GM19239 (cell line): Measurements from ENCODE around the gene SOX18.
"Not testable (repeated sequence)": the region's sequence is repeated elsewhere in the genome, so short reads cannot be mapped to it uniquely, and the experiment has no call there.

ENCODE experiments used
- DNase-seq: peaks from one replicate; pipeline ENCODE4 v3.0.0; 2011; ENCODE audit warnings: low spot score; ENCODE audit not compliant: insufficient read length
- FAIRE-seq: peaks from 2 replicates; lab custom pipeline; 2011; peaks lifted over from hg19 to GRCh38; lab: Jason Lieb, UNC

SOX18 gene

DNA sequence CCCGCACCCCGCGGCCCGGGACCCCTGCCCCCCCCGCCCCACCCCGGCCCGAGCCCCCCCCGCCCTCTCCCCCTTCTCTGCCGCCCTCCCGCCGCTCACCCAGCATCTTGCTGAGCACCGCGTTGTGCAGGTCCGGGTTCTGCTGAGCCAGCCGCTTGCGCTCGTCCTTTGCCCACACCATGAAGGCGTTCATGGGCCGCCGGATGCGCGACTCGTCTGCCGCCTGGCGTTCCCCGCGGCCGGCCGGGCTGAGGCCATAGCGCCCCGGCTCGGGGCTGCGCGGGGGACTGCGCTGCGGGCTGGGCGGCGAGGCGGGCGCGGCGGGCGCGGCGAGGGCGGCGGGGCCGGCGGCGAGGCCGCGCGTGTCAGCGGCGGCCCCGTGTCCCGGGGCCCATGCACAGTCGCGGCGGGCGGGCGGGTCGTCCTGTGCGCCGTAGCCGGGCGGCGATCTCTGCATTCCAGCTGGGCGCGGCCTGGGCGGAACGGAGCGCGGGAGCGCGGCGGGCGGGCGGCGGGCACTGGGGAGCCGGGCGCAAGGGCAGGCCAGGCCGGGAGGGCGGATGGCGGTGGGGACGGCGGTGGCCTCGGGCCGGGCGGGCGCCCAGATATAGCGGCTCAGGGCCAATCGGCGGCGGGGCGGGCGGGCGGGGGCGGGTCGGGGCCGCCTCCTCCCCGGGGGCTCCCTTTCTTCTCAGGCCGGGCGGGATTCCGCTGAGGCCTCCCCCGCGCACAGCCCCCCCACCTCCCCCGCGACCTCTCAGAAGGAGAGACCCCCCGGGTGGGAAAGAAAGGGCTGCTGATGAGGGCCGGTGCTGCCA is at the start of gene SOX18:
Gene SOX18, minus strand, starts transcription at position 580 of the 818 bp plus-strand sequence. Its CDS starts 123 bp downstream, at position 457.
- FAIRE-seq (no peak), DNase-seq (no peak)

DNA sequence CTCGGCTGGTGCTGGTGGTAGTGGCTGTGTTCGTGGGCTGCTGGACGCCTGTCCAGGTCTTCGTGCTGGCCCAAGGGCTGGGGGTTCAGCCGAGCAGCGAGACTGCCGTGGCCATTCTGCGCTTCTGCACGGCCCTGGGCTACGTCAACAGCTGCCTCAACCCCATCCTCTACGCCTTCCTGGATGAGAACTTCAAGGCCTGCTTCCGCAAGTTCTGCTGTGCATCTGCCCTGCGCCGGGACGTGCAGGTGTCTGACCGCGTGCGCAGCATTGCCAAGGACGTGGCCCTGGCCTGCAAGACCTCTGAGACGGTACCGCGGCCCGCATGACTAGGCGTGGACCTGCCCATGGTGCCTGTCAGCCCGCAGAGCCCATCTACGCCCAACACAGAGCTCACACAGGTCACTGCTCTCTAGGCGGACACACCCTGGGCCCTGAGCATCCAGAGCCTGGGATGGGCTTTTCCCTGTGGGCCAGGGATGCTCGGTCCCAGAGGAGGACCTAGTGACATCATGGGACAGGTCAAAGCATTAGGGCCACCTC is 49.1 kb upstream of the SOX18 start:
- FAIRE-seq (no peak), DNase-seq (no peak)

DNA sequence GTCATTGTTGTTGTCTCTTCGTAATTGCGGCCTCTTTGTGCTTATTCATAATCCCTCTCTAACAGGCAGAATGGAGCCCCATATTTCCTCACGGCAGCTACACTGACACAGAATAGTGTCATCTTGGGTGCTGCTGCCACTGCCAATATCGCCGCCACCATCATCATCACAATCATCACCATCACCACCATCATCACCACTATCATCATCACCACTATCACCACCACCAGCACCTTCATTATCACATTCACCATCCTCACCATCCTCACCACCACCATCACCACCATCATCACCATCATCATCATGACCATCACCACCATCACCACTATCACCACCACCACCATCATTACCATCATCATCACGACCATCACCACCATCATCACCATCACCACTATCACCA is 47.1 kb upstream of the SOX18 start:
- FAIRE-seq = no peak

DNA sequence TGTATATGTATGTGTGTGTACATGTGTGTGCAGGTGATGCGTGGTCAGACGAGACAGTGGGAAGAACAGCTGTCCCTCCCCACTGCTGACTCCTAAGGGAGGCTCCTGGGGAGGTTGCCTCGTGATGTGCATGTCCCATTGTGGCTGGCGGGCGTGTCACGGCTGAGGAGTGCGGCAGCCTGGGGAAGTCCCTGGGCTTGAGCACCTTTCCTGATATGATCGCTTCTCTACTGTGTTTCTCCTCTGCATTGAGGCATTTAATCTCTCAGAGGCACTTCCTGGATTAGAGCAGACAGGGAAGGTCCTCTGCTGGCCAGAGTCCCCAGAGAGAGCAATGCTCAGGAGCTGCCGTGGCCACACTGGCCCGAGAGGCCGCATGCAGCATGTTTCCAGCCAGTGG is 46.5 kb upstream of the SOX18 start:
- DNase-seq (no peak), FAIRE-seq (no peak)

More for the DNA sequence above, 47.1 kb upstream of the SOX18 start:
- DNase-seq = no peak

DNA sequence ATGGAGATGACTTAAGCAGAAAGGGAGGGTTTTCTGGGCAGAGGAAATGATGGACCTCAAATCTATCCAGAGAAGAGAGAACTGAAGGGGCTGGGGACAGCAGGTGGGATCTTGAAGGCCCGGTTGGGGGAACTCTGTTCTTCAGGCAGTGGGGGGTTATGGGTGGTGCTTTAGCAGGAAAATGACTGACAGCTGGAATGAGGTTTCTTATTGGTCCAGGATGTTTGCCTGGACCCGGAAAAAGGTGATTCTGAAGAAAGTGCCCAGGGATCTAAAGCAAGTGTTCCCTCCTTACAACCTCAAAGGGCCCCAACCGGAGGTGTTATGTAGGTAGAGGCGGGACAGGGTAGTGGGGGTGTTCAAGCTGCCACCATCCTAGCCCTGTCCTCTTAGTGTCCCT is 46.0 kb upstream of the SOX18 start:
- no peak for DNase-seq
- FAIRE-seq = no peak

DNA sequence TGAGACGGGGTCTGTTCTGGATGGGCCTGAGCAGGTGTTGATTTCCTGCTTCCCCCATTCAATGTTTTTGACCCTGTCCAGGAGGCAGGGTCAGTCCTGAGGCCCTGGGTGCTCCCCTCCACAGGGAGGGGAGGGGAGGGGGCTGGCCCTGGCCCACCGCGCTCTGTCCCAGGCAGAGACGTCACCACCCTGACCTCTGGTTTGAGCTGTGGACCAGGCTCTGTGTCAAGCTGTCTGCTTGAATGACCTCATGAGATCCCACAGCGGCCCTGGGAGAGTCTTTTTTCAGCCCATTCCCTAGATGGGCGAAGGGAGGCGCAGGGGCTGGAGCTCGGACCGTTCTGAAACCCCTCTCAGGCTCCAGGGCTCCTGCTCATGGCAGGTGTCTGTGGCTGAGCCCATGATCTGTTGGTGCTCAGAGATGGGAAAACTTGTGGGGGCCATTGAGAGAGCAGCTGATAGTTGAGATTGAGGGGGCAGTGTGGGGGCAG is 43.6 kb upstream of the SOX18 start:
- DNase-seq (no peak), FAIRE-seq (no peak)

DNA sequence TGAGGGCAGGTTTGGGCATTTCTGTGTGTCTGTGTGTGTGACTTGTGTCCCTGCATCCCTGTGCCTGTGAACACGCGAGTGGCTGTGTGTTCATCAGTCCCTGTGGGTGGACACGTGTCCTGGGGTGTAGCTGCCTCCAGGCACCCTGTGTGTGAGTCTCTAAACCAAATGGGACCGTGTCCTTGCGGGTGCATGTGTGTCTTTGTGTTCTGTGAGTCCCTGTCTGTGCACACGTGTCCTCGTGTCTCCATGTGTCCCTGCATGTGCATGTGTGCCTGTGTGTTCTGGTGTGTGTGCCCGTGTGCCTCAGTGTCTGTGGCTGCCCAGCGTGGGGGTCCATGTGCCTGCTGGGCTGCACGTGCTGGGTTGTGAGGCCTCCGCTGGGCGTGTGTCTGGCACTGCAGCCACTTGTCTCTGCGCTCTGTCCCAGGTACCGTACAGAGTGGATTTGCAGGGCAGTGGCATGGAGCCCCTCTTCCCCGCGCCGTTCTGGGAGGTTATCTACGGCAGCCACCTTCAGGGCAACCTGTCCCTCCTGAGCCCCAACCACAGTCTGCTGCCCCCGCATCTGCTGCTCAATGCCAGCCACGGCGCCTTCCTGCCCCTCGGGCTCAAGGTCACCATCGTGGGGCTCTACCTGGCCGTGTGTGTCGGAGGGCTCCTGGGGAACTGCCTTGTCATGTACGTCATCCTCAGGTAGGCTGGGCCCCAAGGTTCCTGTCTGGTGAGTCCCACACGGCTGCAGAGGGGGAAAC is 43.0 kb upstream of the SOX18 start:
- FAIRE-seq = no peak
- no peak for DNase-seq

DNA sequence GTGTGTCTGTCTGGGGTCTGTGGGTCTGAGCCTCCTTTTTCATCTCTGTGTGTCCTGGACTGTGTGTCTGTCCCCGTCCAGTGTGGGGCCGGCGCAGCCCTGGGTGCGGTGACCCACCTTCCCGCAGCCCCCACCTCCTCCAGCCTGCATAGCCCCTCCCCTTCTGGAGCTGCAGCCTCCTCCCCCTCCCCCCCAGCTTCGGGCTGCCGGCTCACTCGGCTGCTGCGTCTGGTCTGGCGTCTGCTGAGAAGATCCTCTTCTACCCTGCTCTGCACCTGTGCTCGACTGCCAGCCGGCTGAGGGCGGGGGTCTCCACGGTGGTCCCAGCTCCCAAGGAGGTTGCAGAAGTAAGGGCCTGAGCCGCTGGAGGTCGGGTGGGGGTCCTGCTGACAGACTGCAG is 42.3 kb upstream of the SOX18 start:
- FAIRE-seq = no peak

DNA sequence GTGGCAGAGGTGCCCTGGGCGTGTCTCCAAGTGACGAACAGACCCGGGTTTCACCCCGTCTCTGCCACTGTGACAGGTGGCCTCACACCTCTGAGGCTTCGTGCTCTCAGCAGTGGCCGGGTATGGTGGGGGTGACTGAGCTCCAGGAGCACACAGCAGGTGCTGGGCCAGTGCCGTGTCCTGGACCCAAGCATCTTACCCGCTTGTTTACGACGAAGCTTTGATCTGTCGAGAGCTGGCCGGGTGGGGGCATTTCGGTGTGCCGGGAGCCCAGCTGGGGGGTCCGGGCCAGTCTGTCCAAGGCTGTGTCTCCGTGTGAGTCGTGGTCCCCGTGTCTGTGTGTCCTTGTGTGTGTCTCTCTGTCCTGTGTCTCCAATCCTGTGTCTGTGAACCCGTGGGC is 41.9 kb upstream of the SOX18 start:
- no peak for DNase-seq

More for the DNA sequence above, 42.3 kb upstream of the SOX18 start:
- no peak for DNase-seq

DNA sequence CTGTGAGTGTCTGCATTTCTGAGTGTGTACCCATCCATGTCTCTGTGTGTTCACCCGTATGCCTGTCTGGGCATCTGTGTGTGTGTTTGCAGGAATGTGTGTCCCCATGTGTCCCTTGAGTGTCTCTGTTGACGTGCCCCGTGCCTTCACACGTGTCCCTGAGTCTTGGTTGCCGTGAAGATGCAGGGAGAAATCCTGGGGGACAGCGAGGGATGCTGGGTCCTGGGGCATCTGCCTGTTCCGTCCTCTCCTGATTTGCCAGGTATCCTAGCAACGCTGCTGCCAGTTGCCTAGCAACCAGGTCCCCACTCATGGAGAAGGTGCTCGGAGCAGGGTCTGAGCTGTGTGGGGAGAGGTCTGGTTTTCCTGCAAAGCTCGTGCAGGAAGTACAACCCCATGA is 40.7 kb upstream of the SOX18 start:
- no peak for FAIRE-seq
- DNase-seq = no peak

More for the DNA sequence above, 41.9 kb upstream of the SOX18 start:
- FAIRE-seq = no peak

DNA sequence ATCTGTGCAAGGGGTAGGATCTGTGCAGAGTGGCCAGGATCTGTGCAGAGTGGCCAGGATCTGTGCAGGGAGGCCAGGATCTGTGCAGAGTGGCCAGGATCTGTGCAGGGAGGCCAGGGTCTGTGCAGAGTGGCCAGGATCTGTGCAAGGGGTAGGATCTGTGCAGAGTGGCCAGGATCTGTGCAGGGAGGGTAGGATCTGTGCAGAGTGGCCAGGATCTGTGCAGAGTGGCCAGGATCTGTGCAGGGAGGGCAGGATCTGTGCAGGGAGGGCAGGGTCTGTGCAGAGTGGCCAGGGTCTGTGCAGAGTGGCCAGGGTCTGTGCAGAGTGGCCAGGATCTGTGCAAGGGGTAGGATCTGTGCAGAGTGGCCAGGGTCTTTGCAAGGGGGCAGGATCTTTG is 39.1 kb upstream of the SOX18 start:
- not testable (repeated sequence) for DNase-seq, FAIRE-seq

DNA sequence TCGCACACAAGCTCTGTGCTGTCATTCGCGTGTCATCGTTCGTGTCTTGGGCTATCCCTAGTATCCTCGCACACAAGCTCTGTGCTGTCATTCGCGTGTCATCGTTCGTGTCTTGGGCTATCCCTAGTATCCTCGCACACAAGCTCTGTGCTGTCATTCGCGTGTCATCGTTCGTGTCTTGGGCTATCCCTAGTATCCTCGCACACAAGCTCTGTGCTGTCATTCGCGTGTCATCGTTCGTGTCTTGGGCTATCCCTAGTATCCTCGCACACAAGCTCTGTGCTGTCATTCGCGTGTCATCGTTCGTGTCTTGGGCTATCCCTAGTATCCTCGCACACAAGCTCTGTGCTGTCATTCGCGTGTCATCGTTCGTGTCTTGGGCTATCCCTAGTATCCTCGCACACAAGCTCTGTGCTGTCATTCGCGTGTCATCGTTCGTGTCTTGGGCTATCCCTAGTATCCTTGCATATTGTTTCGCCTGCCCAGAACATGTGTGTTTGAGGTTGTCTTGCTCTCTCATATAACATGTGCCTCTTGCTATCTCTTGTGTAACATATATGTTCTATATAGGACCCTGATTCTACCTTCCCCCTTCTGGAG is 37.9 kb upstream of the SOX18 start:
- not testable (repeated sequence) for FAIRE-seq, DNase-seq

DNA sequence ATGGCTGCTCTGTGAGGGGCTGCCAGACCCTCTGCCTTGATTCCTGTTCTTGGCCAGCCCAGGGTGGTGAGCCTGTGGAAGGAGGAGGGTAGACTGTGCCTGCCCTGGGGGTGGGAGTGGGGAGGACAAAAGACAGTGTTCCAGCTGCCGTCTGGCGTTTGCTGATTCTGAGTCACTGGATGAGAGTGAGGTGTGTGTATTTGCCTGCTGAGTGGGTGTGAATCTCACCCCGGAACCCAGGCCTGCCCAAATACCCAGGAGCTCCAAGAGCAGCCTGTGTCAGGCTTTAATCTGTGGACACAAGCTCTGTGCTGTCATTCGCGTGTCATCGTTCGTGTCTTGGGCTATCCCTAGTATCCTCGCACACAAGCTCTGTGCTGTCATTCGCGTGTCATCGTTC is 37.4 kb upstream of the SOX18 start:
- no peak for FAIRE-seq
- DNase-seq = no peak

DNA sequence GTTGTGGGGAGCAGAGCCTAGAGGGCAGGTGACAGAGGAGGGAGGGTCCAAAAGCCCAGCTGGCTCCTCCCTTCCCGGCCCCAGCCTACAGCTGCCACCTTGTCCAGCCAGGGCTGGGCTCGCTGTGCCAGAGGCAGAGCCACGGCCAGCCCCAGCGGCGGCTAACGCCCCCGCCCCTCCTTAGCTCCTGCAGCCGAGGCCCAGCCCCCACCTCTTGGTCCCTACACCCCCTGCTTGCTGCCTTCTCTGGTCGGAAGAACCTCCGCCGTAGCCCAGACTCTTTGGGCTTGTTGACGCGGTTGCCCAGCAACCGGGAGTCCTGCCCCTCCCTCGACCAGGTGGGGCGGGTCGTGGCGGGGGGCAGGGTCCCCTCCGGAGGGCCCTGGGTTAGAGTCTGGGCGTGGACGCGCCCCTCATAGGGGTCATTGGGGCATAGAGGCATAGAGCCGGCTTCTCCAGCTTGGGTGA is 35.3 kb upstream of the SOX18 start:
- FAIRE-seq (no peak), DNase-seq (no peak)

DNA sequence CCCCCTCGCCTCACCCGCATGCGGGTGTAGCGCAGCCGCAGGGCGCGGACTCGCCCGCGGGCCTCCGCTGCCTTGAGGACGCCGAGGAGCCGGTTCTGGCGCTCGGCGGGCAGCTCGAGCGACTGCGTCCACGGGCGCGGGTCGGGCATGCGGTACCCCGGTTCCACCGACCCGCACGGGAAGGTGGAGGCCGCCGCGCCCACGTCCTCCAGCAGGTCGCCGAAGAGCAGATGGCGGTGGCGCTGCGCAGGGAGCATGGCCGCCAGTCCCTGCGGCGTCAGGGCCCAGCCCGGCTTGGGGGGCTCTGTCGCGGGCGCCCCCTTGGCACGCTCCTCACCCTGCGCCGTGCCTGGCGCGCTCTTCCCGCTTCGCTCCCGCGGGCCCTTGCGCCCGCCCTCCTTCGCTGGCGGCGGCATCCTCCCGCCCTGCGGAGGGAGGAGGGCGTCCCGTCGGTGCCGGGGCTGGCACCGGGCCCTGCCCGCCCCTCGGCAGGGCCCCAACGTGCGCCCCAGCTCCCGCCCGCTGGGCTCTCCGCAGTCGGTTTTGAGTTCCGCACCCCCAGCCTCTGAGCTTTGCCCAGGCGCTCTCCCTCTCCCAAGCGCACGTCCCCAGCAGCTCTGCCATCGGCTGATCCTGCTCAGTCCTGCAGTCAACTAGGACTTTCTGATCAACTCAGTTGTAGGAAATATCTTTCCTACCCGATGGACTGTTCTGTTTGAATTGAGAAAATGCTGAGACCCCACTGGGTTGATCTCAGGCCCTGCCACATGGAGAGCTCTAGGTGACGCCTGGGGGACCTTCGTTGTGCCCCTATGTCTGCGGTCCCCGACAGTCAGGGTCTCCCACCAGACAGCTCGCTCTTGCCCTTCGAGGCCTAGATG is 34.6 kb upstream of the SOX18 start, which contains the start of gene LKAAEAR1:
Gene LKAAEAR1, minus strand, starts transcription at position 595 of the 881 bp plus-strand sequence. Its CDS starts 179 bp downstream, at position 416.
- FAIRE-seq = no peak

DNA sequence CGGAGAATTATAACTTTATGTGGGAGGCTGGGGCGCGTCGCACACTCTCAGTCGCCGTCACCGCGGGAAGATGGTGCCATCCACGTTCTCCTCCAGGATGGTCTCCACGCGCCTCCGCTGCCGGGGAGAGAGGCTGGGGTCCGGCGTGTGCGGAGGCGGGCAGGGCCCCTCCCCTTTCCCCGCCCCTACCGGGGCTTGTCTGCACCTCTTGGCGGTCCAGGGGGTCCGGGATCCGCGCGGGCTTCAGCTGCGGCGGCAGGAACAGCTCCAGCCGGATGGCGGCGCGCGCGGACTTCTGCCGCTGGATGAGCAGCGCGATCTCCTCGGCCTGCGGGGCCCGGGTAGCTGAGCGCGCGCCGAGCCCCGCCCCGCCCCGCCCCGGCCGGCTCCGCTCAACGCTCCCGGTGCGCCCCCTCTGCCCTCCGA is 34.0 kb upstream of the SOX18 start:
- FAIRE-seq (no peak), DNase-seq (no peak)

More for the DNA sequence above, 34.6 kb upstream of the SOX18 start, which contains the start of gene LKAAEAR1:
- no peak for DNase-seq

DNA sequence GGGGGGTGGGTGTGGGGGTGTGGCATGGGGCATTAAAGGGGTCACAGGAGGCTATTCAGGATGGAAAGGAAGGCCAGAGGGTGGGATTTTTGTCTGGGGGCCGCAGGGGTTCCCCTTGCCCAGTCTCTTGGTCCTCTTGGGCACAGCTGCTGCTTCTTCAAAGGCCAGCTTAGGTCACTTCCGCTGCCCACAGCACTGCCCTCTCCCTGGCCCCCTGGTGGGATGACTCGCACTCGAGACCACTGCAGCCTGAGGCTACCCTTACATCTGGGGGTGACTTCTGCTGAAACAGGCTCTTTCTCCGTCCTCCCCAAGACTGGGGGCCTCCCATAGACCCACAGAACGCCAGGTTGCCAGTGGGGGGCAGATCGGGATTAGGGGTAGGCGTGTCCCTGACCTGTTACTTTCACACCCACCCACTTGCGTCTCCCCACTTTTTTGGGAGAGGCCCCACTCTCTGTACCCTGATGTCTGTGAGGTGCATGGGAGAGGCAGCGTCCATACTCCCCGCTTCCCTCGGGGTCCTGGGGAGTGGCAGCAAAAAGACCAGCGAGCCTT is 33.5 kb upstream of the SOX18 start:
- FAIRE-seq = no peak

DNA sequence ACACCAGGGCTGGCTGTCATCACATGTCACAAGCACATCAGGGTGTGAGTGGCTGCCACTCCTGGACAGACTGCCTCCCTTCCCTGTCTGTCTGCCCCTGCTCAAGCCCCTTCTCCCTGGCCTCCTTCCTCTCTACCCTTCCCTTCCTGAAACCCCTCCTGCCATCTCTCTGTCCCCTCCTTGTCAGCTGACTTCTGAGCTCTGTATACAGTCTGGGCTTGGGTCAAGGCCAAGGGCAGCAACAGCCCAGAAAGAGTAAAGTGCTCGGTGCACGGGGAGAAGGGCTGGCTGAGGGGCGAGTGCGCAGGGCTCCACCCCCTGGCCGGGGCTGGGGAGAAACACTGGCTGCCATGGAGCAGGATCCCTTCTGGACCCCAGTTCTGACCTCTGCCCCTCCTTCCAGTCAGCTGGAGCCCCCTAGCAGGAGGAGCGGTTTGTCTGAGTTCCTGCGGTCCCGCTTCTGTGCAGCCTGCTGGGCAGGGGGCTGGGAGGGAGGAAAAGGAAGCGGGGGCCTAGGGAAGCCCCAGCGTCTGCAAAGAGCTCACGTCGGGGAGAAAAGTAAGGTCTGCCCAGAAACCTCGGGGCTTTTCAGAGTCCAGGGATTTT is 32.8 kb upstream of the SOX18 start:
- FAIRE-seq (no peak), DNase-seq (no peak)

More for the DNA sequence above, 33.5 kb upstream of the SOX18 start:
- DNase-seq = no peak

DNA sequence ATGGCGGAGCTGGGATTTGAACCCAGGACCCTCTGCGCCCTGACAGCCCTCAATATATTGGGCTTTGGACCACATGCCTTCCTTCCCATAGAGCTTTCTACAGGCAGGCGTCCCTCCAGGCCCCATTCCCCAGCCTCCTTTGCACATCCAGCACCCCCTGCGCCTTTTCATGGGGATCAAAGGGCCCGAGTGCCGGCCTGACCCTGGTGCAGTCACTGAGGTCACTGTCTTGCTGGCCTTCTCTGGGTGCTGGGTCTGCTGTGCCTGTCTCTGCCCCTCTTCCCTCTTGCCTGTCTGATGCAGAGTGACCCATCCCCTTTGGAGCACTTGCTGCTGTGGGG is 32.2 kb upstream of the SOX18 start:
- FAIRE-seq (no peak), DNase-seq (no peak)
